GM18498 (cell line): Measurements from ENCODE around the gene RGS13.
A peak's percentile ranks its signal among the peaks of the same experiment; 100 is the strongest.

ENCODE experiments used
- ATAC-seq: cut with Tn5 transposase; IDR thresholded peaks from one replicate; pipeline ENCODE4 v1.9.1; 2021; ENCODE audit warnings: mild to moderate bottlenecking, moderate library complexity; ENCODE audit not compliant: unreplicated experiment

The RGS13 gene

GRCh38 chr1:192635939-192636338 is at the start of gene RGS13:
Gene RGS13, plus strand, starts transcription at chr1:192636147. Its CDS starts 8,188 bp downstream, at chr1:192644335.
- no peak for ATAC-seq

GRCh38 chr1:192587386-192588266 is 48.3 kb upstream of the RGS13 start:
- no peak for ATAC-seq

GRCh38 chr1:192588546-192588945 is 47.4 kb upstream of the RGS13 start:
- no peak for ATAC-seq

GRCh38 chr1:192589813-192590212 is 46.1 kb upstream of the RGS13 start:
- no peak for ATAC-seq

- ATAC-seq, result no peak
Observed at GRCh38 chr1:192592517-192592916, 43.4 kb upstream of the RGS13 start.

- ATAC-seq, result no peak
Observed at GRCh38 chr1:192592981-192593708, 42.8 kb upstream of the RGS13 start.

- ATAC-seq, result no peak
Observed at GRCh38 chr1:192595299-192595698, 40.6 kb upstream of the RGS13 start.

- no peak for ATAC-seq
Observed at GRCh38 chr1:192598589-192598988, 37.4 kb upstream of the RGS13 start.

- no peak for ATAC-seq
Observed at GRCh38 chr1:192600275-192600674, 35.7 kb upstream of the RGS13 start.

GRCh38 chr1:192601143-192601542 is 34.8 kb upstream of the RGS13 start:
- ATAC-seq, result peak; percentile 55

GRCh38 chr1:192601567-192601966 is 34.4 kb upstream of the RGS13 start:
- peak; percentile 27 for ATAC-seq

GRCh38 chr1:192602757-192603156 is 33.2 kb upstream of the RGS13 start:
- ATAC-seq, result no peak

- no peak for ATAC-seq
Observed at GRCh38 chr1:192603218-192603787, 32.6 kb upstream of the RGS13 start.

- peak; percentile 35 for ATAC-seq
Observed at GRCh38 chr1:192604979-192605620, 30.8 kb upstream of the RGS13 start.

- ATAC-seq, result no peak
Observed at GRCh38 chr1:192608671-192609070, 27.3 kb upstream of the RGS13 start.

- peak; percentile 99 for ATAC-seq
Observed at GRCh38 chr1:192609110-192610079, 26.6 kb upstream of the RGS13 start.

GRCh38 chr1:192610112-192610889 is 25.6 kb upstream of the RGS13 start:
- no peak for ATAC-seq

GRCh38 chr1:192615055-192615454 is 20.9 kb upstream of the RGS13 start:
- peak; percentile 78 for ATAC-seq

GRCh38 chr1:192620071-192620635 is 15.8 kb upstream of the RGS13 start:
- ATAC-seq, result no peak
